NCI-H510A (cell line): ENCODE results near the gene RASIP1.
"Not testable (repeated sequence)": the region's sequence is repeated elsewhere in the genome, so short reads cannot be mapped to it uniquely, and the experiment has no call there.

Experiments
- DNase-seq: peaks from one replicate; lab custom pipeline; 2025; lab: John Stamatoyannopoulos, UW

Gene RASIP1, protein sequence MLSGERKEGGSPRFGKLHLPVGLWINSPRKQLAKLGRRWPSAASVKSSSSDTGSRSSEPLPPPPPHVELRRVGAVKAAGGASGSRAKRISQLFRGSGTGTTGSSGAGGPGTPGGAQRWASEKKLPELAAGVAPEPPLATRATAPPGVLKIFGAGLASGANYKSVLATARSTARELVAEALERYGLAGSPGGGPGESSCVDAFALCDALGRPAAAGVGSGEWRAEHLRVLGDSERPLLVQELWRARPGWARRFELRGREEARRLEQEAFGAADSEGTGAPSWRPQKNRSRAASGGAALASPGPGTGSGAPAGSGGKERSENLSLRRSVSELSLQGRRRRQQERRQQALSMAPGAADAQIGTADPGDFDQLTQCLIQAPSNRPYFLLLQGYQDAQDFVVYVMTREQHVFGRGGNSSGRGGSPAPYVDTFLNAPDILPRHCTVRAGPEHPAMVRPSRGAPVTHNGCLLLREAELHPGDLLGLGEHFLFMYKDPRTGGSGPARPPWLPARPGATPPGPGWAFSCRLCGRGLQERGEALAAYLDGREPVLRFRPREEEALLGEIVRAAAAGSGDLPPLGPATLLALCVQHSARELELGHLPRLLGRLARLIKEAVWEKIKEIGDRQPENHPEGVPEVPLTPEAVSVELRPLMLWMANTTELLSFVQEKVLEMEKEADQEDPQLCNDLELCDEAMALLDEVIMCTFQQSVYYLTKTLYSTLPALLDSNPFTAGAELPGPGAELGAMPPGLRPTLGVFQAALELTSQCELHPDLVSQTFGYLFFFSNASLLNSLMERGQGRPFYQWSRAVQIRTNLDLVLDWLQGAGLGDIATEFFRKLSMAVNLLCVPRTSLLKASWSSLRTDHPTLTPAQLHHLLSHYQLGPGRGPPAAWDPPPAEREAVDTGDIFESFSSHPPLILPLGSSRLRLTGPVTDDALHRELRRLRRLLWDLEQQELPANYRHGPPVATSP

GRCh38 chr19:48740164-48740972 is at the start of gene RASIP1:
TSS of gene RASIP1 (minus strand) at chr19:48740610. CDS start at chr19:48740282, 328 bp downstream.
- DNase-seq = no peak

GRCh38 chr19:48787331-48787730 is 46.9 kb upstream of the RASIP1 start:
- DNase-seq = not testable (repeated sequence)

DNA sequence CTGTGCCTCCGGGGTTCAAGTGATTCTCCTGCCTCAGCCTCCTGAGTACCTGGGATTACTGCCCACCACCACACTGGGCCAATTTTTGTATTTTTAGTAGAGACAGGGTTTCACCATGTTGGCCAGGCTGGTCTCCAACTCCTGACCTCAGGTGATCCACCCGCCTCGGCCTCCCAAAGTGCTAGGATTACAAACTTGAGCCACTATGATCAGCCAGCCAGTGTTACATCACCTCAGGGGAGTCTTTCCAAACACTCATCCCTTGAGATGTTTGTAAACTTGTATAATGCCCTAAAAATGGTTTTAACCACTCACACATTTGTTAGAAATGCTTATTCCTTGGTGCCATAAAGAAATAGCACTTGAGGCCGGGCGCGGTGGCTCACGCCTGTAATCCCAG is 46.0 kb upstream of the RASIP1 start:
- DNase-seq = not testable (repeated sequence)

DNA sequence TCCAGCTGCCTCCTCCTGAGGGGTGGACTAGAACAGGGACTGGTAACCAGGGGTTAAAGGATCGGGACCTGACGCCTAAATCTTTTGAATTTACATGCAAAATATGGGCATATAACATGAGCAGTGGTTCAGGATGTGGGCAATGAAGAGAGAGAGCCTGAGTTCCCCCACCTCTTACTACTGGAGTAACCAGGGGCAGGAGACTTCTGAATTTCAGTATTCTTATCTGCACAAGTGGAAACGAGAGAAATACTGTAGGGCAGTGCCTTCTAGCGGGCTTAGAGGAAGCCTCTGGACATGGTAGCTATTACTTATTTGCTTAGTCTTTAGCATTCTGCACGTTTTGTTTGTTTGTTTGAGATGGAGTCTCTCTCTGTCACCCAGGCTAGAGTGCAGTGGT is 44.1 kb upstream of the RASIP1 start:
- DNase-seq = no peak

DNA sequence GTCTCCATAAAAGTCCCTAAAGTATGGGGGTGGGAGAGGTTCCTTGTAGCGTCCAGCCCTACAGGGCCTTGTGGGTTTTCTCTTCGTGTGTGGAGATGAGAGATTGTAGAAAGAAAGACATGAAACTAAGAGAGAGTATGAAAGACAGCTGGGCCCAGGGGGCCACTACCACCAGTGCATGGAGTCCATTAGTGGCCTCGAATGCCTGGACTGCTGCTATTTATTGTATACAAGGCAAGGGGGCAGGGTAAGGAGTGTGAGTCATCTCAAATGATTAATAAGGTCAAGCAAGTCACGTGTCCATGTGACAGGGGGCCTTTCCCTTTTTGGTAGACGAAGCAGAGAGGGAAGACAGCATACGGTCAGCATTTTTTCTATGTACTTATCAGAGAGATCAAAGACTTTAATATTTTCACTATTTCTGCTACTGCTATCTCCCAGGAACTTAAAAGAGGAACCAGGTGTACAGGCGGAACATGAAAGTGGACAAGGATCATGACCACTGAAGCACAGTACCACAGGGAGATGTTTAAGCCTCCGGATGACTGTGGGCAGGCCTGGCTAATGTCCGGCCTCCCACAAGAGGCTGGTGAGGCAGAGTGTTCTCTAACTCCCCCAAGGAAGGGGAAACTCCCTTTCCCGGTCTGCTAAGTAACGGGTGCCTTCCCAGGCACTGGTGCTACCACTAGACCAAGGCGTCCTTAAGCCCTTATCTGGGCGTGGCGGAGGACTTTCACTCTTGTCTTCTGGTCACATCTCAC is 40.4 kb upstream of the RASIP1 start:
- no peak for DNase-seq

DNA sequence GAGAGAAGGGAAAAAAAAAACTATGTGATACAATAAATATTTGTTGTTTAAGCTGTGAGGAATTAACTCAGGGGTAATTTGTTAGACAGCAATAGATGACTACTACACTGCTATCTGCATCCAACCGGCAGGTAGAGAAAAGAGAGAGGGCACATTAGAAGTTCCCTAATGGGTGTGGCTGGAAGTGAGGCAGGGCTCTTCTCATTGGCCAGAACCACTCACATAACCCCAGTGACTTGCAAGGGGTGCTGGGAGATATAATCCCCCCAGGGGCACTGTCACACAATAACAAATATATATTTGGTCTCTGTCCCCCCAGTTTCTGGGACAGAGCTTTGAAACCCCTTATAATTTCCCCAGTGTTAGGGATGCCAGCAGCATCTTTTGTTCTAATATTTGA is 39.2 kb upstream of the RASIP1 start:
- no peak for DNase-seq

DNA sequence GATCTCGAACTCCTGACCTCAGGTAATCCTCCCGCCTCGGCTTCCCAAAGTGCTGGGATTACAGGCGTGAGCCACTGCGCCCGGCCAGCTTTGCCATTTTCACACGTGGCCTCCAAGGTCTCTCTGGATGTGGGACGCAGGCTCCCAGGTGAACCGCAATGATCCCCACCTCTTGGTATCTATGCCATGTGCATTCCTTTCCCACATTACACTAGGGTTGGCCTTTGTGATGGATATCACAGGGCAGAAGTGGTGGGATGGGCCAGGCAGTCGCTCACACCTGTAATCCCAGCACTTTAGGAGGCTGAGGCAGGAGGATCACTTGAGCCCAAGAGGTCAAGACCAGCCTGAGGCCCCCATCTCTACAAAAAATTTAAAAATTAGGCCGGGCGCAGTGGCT is 37.3 kb upstream of the RASIP1 start:
- DNase-seq = no peak

- DNase-seq = no peak
Measured at GRCh38 chr19:48777139-48777538, 36.7 kb upstream of the RASIP1 start.

DNA sequence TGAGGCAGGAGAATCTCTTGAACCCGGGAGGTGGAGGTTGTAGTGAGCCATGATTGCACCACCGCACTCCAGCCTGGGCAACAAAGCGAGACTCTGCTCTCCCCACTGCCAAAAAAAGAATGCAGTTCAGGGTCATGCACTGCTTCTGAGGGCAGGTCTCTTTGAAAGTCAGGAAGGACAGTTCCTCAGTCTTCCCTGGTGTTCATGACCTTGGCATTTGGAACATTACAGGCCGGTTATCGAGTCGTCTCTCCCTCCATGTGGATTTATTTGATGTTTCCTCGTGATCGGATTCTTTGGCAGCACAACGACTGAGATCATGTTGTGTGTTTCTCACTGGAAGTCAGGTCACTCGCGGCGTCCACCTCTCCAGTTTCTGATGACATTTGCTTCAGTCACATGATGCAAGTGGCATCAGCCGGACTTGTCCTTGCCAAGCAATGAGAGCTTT is 32.1 kb upstream of the RASIP1 start:
- DNase-seq = no peak

GRCh38 chr19:48770734-48771472 is 30.5 kb upstream of the RASIP1 start:
- no peak for DNase-seq

GRCh38 chr19:48770266-48770665 is 29.9 kb upstream of the RASIP1 start:
- DNase-seq = no peak

GRCh38 chr19:48768994-48769713 is 28.7 kb upstream of the RASIP1 start:
- no peak for DNase-seq

DNA sequence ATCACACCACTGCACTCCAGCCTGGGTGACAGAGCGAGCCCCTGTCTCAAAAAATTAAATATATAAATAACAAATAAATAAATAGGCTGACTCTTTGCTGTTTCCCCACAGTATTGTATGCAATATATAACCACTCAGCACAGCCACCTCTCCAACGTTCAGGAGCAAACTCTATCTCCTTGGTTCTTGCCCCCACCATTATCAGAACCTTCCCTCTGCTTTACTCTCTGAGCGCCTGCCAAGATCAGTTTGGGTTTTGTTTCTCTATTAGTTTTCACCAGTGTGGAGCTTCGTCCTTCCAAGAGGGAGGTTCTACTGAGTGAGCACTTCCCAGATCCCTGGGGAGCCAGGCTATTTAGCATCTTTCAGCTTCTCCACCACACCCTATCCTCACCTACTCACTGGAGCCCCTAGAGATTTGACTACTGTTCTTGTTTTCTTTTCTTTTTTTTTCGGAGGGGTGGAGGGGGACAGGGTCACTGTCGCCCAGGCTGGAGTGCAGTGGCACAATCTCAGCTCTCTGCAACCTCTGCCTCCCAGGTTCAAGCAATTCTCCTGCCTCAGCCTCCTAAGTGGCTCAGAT is 27.9 kb upstream of the RASIP1 start:
- DNase-seq = not testable (repeated sequence)

DNA sequence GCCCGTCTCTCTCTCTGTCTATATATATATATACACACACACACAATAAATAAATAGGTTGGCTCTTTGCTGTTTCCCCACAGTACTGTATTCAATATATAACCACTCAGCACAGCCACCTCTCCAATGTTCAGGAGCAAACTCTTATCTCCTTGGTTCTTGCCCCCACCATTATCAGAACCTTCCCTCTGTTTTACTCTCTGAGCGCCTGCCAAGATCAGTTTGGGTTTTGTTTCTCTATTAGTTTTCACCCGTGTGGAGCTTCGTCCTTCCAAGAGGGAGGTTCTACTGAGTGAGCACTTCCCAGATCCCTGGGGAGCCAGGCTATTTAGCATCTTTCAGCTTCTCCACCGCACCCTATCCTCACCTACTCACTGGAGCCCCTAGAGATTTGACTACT is 25.4 kb upstream of the RASIP1 start:
- not testable (repeated sequence) for DNase-seq

DNA sequence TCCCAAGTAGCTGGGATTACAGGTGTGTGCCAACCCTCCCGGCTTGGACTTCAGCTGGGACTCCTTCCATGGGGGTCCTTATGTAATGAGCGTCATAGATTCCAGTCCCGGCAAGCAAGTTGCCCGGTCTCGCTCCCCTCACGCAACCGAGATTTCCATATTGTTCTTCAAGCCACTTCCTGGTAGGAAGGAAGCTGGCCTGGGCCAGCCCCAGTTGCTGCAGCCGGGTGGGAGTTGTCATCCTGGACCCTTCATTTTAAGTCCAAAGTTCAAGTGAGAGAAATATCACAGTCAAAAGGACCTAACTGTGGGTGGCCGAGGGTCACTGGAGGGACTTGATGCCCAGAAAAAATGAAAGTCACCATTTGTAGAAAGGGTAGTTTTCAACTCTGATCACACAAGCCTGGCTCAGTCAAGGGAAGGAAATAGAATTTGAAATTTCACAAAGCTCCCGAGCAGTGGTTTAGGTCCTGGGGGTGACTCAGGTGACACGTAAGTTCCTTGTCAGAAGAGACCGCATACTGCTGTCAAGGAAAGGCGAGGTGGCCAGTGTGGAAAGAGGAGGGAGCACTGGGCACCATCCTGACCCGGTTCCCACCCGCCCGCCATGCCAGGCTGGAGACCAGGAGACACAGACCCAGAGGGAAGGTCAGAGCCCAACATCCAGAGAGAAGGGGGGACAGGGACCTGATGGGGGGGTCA is 20.2 kb upstream of the RASIP1 start:
- no peak for DNase-seq

DNA sequence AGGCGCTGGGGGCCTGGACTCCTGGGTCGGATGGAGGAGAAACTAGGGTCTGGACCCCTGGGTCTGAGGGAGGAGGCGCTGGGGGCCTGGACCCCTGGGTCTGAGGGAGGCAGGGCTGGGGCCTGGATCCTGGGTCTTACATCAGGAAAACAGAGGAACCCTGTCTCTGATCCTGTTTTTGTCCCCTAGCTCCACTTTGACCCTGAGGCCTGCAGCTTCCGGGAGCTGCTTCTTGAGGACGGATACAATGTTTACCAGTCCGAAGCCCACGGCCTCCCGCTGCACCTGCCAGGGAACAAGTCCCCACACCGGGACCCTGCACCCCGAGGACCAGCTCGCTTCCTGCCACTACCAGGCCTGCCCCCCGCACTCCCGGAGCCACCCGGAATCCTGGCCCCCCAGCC is 17.3 kb upstream of the RASIP1 start:
- DNase-seq = no peak

GRCh38 chr19:48757089-48757675 is 16.8 kb upstream of the RASIP1 start:
- DNase-seq = no peak

DNA sequence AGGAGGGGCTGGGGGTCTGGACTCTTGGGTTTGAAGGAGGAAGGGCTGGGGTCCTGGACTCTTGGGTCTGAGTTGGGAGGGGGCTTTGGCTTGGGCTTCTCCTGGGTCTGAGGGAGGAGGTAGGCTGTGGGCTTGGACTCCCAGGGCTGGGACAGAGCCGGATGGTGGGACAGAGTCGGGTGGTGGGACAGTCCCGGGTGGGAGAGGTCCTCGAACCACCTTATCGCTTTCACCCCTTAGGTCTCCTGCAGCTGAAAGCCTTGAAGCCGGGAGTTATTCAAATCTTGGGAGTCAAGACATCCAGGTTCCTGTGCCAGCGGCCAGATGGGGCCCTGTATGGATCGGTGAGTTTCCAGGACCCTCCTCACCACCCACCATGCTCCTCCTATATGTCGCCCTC is 16.3 kb upstream of the RASIP1 start:
- no peak for DNase-seq
